Liver (tissue), 3 donors: ENCODE measurements around the gene PLEKHA8.

Experiments
- HNF4G ChIP-seq: IDR thresholded peaks from 2 replicates; pipeline ENCODE4 v1.6.1; 2016; ENCODE audit warnings: antibody characterized with exemption
- TAF1 ChIP-seq: conservative IDR thresholded peaks from 2 replicates; pipeline ENCODE4 v1.6.1; 2016; ENCODE audit warnings: antibody characterized with exemption, mild to moderate bottlenecking
- YY1 ChIP-seq: IDR thresholded peaks from 2 replicates; pipeline ENCODE4 v1.6.1; 2016; ENCODE audit warnings: antibody characterized with exemption, mild to moderate bottlenecking
- TF ChIP-seq, protein P1 (sequence below): fragments of 150-350 bp; IDR thresholded peaks from 2 replicates; pipeline ENCODE4 v1.5.1; 2017; ENCODE audit warnings: improper control_type of control experiment, low read depth, low read length; ENCODE audit not compliant: missing input control
- TF ChIP-seq, protein P2 (sequence below): IDR thresholded peaks from 2 replicates; pipeline ENCODE4 v1.6.1; 2016; ENCODE audit warnings: antibody characterized with exemption
- TF ChIP-seq, protein P3 (sequence below): IDR thresholded peaks from 2 replicates; pipeline ENCODE4 v1.6.1; 2016; ENCODE audit warnings: antibody characterized with exemption, mild to moderate bottlenecking
- TF ChIP-seq, protein P4 (sequence below): IDR thresholded peaks from 2 replicates; pipeline ENCODE4 v1.6.1; 2016; ENCODE audit warnings: antibody characterized with exemption
- donor health status: healthy.
- donor health status: healthy.

DNA sequence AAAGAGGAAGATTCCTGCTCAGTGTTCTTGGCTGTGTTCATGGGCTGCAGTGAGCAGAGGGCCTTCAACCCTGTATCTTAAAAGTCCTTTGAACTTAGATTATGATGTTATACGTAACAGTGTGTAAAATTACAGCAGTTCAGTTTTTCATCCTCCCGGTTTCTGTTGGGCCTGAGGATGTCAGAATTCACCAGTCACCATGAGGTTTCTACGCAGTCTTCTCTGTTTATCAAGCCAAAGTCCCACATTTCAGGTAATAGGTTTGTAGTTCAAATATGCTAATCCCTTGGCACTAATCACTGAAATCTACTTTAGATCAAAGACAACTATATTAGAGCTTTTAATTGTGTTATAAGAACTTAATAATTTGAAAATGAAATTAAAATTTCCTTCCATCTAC, 24.9 kb downstream of the PLEKHA8 start:
- TF ChIP-seq, protein P1, sequence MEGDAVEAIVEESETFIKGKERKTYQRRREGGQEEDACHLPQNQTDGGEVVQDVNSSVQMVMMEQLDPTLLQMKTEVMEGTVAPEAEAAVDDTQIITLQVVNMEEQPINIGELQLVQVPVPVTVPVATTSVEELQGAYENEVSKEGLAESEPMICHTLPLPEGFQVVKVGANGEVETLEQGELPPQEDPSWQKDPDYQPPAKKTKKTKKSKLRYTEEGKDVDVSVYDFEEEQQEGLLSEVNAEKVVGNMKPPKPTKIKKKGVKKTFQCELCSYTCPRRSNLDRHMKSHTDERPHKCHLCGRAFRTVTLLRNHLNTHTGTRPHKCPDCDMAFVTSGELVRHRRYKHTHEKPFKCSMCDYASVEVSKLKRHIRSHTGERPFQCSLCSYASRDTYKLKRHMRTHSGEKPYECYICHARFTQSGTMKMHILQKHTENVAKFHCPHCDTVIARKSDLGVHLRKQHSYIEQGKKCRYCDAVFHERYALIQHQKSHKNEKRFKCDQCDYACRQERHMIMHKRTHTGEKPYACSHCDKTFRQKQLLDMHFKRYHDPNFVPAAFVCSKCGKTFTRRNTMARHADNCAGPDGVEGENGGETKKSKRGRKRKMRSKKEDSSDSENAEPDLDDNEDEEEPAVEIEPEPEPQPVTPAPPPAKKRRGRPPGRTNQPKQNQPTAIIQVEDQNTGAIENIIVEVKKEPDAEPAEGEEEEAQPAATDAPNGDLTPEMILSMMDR: no peak
- TF ChIP-seq TAF1 (no peak), HNF4G (no peak), YY1 (no peak)
- TF ChIP-seq, protein P2, sequence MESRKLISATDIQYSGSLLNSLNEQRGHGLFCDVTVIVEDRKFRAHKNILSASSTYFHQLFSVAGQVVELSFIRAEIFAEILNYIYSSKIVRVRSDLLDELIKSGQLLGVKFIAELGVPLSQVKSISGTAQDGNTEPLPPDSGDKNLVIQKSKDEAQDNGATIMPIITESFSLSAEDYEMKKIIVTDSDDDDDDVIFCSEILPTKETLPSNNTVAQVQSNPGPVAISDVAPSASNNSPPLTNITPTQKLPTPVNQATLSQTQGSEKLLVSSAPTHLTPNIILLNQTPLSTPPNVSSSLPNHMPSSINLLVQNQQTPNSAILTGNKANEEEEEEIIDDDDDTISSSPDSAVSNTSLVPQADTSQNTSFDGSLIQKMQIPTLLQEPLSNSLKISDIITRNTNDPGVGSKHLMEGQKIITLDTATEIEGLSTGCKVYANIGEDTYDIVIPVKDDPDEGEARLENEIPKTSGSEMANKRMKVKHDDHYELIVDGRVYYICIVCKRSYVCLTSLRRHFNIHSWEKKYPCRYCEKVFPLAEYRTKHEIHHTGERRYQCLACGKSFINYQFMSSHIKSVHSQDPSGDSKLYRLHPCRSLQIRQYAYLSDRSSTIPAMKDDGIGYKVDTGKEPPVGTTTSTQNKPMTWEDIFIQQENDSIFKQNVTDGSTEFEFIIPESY: no peak
- TF ChIP-seq, protein P3, sequence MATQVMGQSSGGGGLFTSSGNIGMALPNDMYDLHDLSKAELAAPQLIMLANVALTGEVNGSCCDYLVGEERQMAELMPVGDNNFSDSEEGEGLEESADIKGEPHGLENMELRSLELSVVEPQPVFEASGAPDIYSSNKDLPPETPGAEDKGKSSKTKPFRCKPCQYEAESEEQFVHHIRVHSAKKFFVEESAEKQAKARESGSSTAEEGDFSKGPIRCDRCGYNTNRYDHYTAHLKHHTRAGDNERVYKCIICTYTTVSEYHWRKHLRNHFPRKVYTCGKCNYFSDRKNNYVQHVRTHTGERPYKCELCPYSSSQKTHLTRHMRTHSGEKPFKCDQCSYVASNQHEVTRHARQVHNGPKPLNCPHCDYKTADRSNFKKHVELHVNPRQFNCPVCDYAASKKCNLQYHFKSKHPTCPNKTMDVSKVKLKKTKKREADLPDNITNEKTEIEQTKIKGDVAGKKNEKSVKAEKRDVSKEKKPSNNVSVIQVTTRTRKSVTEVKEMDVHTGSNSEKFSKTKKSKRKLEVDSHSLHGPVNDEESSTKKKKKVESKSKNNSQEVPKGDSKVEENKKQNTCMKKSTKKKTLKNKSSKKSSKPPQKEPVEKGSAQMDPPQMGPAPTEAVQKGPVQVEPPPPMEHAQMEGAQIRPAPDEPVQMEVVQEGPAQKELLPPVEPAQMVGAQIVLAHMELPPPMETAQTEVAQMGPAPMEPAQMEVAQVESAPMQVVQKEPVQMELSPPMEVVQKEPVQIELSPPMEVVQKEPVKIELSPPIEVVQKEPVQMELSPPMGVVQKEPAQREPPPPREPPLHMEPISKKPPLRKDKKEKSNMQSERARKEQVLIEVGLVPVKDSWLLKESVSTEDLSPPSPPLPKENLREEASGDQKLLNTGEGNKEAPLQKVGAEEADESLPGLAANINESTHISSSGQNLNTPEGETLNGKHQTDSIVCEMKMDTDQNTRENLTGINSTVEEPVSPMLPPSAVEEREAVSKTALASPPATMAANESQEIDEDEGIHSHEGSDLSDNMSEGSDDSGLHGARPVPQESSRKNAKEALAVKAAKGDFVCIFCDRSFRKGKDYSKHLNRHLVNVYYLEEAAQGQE: no peak
- TF ChIP-seq, protein P4, sequence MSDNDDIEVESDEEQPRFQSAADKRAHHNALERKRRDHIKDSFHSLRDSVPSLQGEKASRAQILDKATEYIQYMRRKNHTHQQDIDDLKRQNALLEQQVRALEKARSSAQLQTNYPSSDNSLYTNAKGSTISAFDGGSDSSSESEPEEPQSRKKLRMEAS: no peak
